OCI-LY1 (cell line): ENCODE results near the gene FLII.

ENCODE experiments used
- H2AFZ ChIP-seq: fragments of 200-600 bp; sonication (generic), shearing (Covaris generic); 2 replicates; pipeline ENCODE4 v1.6.0; 2014; ENCODE audit warnings: antibody characterized with exemption, mild to moderate bottlenecking, low read length
- H3F3A ChIP-seq: fragments of 200-600 bp; sonication (generic), shearing (Covaris generic); 2 replicates; pipeline ENCODE4 v1.6.0; 2014; ENCODE audit warnings: mild to moderate bottlenecking, antibody characterized with exemption, low read length, moderate library complexity; ENCODE audit not compliant: insufficient read depth
- H3K27ac ChIP-seq: fragments of 200-600 bp; sonication (generic); 2 replicates; pipeline ENCODE4 v1.5.1; 2014; ENCODE audit warnings: low read length, mixed run types, mild to moderate bottlenecking, low read depth; ENCODE audit not compliant: poor library complexity, severe bottlenecking
- H3K27me3 ChIP-seq: fragments of 200-600 bp; sonication (generic); 2 replicates; pipeline ENCODE4 v1.6.0; 2014; ENCODE audit warnings: antibody characterized with exemption, mild to moderate bottlenecking, low read length, moderate library complexity; ENCODE audit not compliant: insufficient read depth
- H3K36me3 ChIP-seq: fragments of 200-600 bp; sonication (generic); 2 replicates; pipeline ENCODE4 v1.6.1; 2014; ENCODE audit warnings: mild to moderate bottlenecking, antibody characterized with exemption, low read length, moderate library complexity, mixed read lengths; ENCODE audit not compliant: insufficient read depth
- H3K4me1 ChIP-seq: fragments of 200-600 bp; sonication (generic); 2 replicates; pipeline ENCODE4 v1.5.1; 2014; ENCODE audit warnings: mild to moderate bottlenecking, low read length, moderate library complexity; ENCODE audit not compliant: insufficient read depth, severe bottlenecking
- H3K4me2 ChIP-seq: fragments of 200-600 bp; sonication (generic), shearing (Covaris generic); 2 replicates; pipeline ENCODE4 v1.6.1; 2014; ENCODE audit warnings: low read length
- H3K4me3 ChIP-seq: fragments of 200-600 bp; sonication (generic); 2 replicates; pipeline ENCODE4 v1.5.1; 2014; ENCODE audit warnings: low read length, low read depth, mild to moderate bottlenecking, mixed read lengths; ENCODE audit not compliant: poor library complexity, severe bottlenecking
- H3K79me2 ChIP-seq: fragments of 200-600 bp; shearing (Covaris generic); 2 replicates; pipeline ENCODE4 v1.6.1; 2016; ENCODE audit warnings: mixed run types, low read length, mixed read lengths; ENCODE audit not compliant: insufficient read depth
- H3K9ac ChIP-seq: fragments of 200-600 bp; sonication (generic), shearing (Covaris generic); 2 replicates; pipeline ENCODE4 v1.6.1; 2014; ENCODE audit warnings: mild to moderate bottlenecking, low read length, mixed read lengths
- H3K9me2 ChIP-seq: fragments of 200-600 bp; sonication (generic), shearing (Covaris generic); 2 replicates; pipeline ENCODE4 v1.6.1; 2014; ENCODE audit warnings: low read depth, mild to moderate bottlenecking, low read length, mixed read lengths
- H3K9me3 ChIP-seq: fragments of 200-600 bp; shearing (Covaris generic); 2 replicates; pipeline ENCODE4 v1.6.1; 2014; ENCODE audit warnings: low read length, mixed read lengths
- H4K20me1 ChIP-seq: fragments of 200-600 bp; sonication (generic), shearing (Covaris generic); 2 replicates; pipeline ENCODE4 v1.6.0; 2016; ENCODE audit warnings: mild to moderate bottlenecking, low read length; ENCODE audit not compliant: insufficient read depth
- CTCF ChIP-seq: fragments of 200-600 bp; sonication (generic), shearing (Covaris generic); IDR thresholded peaks from 2 replicates; pipeline ENCODE4 v1.5.1; 2017; ENCODE audit warnings: mild to moderate bottlenecking, antibody characterized with exemption, low read length, moderate library complexity, mixed read lengths
- EZH2 ChIP-seq: fragments of 200-600 bp; sonication (generic), shearing (Covaris generic); IDR thresholded peaks from 2 replicates; pipeline ENCODE4 v1.8.0; 2017; ENCODE audit warnings: borderline replicate concordance, mixed run types, mild to moderate bottlenecking, antibody characterized with exemption, low read length, moderate library complexity, mixed read lengths

FLII gene

DNA sequence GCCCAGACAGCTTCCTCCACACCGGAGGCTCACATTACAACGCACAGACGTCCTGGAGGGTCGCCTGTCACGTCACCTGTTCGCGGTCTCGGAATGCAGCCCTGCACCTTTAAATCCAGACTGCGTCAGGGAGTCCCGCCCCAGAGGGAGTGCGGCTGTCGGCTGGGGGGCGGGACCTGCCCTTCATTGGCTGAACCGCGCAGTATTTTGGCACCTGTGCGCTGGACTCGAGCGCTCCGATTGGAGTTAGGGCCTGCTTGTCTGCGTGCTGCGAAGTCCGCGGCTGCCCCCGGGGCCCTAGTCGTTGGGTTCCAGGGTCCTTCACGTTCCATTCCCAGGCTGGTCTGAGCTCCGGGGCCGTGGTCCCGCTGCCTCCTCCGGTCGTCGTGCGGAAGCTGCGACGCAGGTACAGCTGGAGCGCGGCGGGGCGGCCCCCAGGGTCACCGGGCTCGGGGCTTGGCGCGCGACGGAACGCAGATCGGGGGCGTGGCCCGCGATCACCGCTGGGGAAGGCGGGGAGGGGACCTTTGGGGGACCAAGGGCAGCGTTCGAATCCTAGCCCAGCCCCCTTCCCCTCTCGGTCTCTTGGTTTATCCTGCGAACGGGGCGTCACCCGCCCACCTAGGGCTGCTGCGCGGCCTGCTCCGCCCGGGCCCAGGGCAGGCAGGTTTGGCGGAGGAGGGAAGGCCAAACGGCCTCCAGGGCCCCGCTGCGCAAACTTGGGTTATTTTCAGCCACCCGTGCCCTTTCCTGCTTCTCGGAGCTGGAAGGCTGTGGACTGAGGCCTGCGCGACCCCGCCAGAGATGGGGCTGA, 2.0 kb upstream of the FLII start, which contains the start of gene MIEF2:
MIEF2 (plus strand) TSS at position 331 of the 814 bp plus-strand sequence. CDS start 2,059 bp downstream, outside the sequence.
- Histone ChIP-seq H3K36me3 (no peaks in the 10 kb centered on the region), H3K4me3 (peak within 1 kb of the TSS; percentile 68), H3K4me2 (peak within 1 kb of the TSS; percentile 92), H4K20me1 (no peaks in the 10 kb centered on the region), H2AFZ (peak within 1 kb of the TSS; percentile 7; the same call in 1 of the 2 replicates), H3K27ac (peak within 1 kb of the TSS; percentile 79), H3K4me1 (peaks cover 35% of the 10 kb centered on the region), H3K9me2 (no peaks in the 10 kb centered on the region), H3K9me3 (no peaks in the 10 kb centered on the region), H3K79me2 (no peaks in the 10 kb centered on the region), H3K27me3 (no peaks in the 10 kb centered on the region), H3K9ac (peak within 1 kb of the TSS; percentile 85), H3F3A (no peaks in the 10 kb centered on the region)
- TF ChIP-seq EZH2, result no peak
- no peak for TF ChIP-seq CTCF

GRCh38 chr17:18259621-18260331, 1.2 kb upstream of the FLII start:
- no peaks in the 10 kb centered on the region for H3F3A ChIP-seq
- H3K9me2 ChIP-seq, result no peaks in the 10 kb centered on the region
- peaks cover 35% of the 10 kb centered on the region for H3K4me1 ChIP-seq
- H3K36me3 ChIP-seq, result peaks cover 6% of the 10 kb centered on the region; the same call in 1 of the 2 replicates
- no peaks in the 10 kb centered on the region for H3K9me3 ChIP-seq
- no peaks in the 10 kb centered on the region for H4K20me1 ChIP-seq
- H3K4me2 ChIP-seq, result peak overlapping the region; percentile 92
- no peak overlapping the region for H2AFZ ChIP-seq
- H3K79me2 ChIP-seq, result no peaks in the 10 kb centered on the region
- H3K27me3 ChIP-seq, result no peaks in the 10 kb centered on the region
- H3K9ac ChIP-seq, result peak overlapping the region; percentile 38; the same call in 1 of the 2 replicates
- peak overlapping the region; percentile 79 for H3K27ac ChIP-seq
- TF ChIP-seq CTCF (no peak), EZH2 (no peak)
- peak overlapping the region; percentile 68 for H3K4me3 ChIP-seq

- Histone ChIP-seq H3K4me1 (peaks cover 35% of the 10 kb centered on the region), H3K79me2 (no peaks in the 10 kb centered on the region), H4K20me1 (no peaks in the 10 kb centered on the region), H3K4me2 (peak overlapping the region; percentile 72), H3K9ac (peak overlapping the region; percentile 85), H3K9me3 (no peaks in the 10 kb centered on the region), H3K9me2 (no peaks in the 10 kb centered on the region), H2AFZ (no peak overlapping the region), H3K36me3 (peaks cover 24% of the 10 kb centered on the region; the same call in 1 of the 2 replicates), H3F3A (no peaks in the 10 kb centered on the region), H3K27ac (peak overlapping the region; percentile 39), H3K27me3 (no peaks in the 10 kb centered on the region), H3K4me3 (peak overlapping the region; percentile 80)
- TF ChIP-seq EZH2, result no peak
- TF ChIP-seq CTCF, result no peak
Measured at GRCh38 chr17:18257982-18258355, 569 bp downstream of the FLII start.
